GM19438 (cell line): ENCODE data around the gene THAP7.
"Not testable (repeated sequence)": the region's sequence is repeated elsewhere in the genome, so short reads cannot be mapped to it uniquely, and the experiment has no call there.

Experiments used
- ATAC-seq: cut with Tn5 transposase; IDR thresholded peaks from one replicate; pipeline ENCODE4 v1.9.1; 2021; ENCODE audit warnings: low read depth; ENCODE audit not compliant: unreplicated experiment

Gene THAP7

DNA sequence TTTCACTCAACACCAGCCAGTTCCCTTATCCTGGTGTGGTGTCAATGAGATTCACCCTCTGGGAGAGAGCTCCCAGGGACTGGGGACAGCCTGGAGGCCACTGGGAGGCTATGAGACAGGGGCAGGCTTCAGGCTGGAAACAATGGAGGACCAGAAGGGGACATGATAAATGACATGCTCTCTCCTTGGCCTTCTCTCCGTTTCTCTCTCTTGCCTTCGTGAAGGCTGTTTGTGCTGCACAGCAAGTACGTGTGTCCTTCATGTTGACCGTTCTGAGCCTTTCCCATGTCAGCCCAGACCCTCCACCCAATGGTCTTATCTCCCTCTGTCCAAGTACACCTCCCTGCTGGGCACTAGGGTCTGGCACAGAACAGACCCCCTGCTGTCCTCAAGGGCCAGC is 21.4 kb downstream of the THAP7 start:
- no peak for ATAC-seq

DNA sequence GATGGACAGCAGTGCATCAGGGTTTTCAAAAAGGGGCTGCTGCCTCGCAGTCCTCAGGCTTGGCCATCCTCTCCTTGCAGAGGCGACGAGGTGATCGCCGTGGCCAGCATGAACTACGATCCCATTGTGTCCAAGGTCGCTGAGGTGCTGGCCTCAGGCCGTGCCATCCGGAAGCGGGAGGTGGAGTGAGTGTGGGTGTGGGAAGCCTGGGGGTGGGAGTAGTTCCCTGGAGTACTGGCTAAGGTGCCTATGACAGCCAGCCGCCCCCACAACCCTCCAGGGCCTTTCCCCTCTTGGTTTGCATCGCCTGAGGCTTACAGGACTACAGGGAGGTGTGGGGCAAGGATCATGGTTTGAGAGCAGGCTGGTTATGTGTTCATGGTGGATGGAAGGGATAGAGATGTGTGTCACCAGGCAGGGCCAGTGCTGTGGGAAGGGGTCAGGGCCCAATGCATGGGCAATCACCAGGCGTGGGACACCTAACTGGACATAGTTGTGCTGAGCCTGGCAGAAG is 21.9 kb downstream of the THAP7 start:
- no peak for ATAC-seq

DNA sequence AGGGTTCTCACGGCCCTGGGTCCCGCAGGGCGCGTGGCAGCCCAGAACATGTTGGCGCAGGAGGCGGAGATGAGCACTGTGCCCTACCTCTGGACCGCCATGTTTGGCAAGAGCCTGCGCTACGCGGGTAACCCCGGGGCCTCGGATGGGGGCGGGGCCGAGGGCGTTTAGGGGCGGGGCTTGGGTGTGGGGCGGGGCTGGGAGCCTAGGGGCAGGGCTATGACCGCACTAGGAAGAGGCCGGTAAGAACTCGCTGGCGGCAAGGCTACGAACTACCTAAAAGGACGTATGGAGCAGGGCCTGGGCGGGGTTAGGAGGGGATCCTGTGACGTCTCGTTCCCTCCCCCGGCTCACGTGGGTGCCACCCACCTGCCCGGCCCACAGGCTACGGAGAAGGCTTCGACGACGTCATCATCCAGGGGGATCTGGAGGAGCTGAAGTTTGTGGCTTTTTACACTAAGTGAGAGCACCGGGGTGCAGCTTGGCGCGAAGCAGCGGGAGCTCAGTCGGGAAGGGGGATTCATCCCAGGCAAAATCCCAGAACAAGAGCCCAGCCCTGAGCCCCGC is 22.6 kb downstream of the THAP7 start:
- ATAC-seq: no peak

DNA sequence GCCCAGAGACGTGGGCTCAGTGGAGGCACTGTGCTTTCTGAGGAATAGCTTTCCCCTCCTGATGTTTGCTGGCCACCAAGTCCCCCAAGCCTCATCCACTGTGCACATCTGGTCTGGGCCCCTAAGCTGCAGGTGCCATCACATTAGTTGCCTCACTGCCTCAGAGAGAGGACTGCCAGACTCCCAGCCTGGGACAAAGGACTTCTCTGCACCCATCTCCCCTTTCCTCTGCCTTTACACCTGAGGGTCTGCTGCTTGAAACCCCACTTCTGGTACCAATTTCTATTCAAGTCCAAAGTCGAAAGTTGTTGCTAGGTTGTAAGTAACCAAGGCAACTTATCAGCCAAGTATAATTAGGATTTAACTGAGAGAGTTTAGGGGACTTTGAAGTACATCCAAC is 23.5 kb downstream of the THAP7 start:
- no peak for ATAC-seq

DNA sequence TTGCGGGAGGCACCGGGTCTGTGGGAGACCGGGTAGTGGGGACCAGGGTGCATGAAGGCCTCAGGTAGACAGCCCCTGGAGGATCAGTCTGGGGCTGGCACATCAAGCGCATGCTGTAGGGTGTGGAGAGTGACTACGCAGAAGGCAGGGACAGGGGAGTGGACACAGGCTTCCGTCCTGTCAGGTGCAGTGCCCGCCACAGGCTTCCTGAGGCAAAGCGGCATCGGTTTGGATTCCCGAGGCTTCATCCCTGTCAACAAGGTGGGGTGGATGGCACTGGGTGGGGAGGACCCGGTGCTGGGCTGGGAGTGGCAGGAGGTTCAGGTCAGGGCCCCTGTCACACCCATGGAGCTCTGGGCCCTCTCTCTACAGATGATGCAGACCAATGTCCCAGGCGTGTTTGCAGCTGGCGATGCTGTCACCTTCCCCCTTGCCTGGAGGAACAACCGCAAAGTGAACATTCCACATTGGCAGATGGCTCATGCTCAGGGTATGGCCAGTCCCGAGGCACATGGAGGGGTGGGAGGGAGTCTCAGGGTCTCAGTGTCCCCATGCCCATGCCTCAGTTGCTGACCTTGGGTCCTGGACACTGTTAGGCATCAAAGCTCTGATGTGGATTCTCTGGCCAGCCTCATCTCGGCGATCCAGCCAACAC is 24.3 kb downstream of the THAP7 start:
- ATAC-seq: no peak

DNA sequence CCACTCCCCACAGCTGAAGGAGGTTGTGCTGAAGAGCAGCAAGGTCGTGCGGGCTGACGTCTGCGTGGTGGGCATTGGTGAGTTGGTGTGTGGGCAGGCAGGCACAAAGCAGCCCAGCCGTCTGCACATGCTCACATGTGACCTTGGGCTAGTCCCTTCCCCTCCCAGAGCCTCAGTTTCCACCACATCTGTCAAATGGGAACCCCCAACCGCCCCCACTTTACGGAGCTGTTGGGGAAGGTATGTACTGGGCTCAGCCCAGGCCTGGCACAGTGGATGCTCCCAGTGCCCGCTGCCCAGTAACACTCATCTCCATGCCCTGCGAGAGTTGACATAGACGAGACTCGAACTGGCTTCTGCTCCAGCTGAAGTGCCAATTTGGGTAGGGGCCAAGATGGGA is 24.9 kb downstream of the THAP7 start:
- ATAC-seq: no peak

DNA sequence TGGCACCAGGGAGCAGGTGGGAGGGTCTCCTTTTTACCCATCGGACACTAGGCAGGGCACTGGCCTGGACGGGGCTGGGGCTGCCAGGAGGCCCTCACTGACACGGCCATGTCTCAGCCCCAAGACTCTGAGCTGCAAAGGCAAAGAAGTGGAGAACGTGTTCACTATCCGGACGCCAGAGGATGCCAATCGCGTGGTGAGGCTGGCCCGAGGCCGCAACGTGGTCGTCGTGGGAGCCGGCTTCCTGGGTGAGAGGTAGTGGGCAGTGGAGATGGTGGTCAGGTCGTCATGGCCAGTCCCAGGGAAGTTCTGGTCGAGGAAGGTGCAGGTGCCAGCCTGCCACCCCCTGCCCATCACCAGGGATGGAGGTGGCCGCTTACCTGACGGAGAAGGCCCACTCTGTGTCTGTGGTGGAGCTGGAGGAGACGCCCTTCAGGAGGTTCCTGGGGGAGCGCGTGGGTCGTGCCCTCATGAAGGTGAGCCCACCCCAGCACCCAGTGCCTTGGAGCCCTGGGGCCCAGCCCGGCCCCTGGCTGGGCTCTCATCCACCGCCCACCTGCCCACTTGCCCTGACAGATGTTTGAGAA is 25.5 kb downstream of the THAP7 start:
- ATAC-seq: no peak

DNA sequence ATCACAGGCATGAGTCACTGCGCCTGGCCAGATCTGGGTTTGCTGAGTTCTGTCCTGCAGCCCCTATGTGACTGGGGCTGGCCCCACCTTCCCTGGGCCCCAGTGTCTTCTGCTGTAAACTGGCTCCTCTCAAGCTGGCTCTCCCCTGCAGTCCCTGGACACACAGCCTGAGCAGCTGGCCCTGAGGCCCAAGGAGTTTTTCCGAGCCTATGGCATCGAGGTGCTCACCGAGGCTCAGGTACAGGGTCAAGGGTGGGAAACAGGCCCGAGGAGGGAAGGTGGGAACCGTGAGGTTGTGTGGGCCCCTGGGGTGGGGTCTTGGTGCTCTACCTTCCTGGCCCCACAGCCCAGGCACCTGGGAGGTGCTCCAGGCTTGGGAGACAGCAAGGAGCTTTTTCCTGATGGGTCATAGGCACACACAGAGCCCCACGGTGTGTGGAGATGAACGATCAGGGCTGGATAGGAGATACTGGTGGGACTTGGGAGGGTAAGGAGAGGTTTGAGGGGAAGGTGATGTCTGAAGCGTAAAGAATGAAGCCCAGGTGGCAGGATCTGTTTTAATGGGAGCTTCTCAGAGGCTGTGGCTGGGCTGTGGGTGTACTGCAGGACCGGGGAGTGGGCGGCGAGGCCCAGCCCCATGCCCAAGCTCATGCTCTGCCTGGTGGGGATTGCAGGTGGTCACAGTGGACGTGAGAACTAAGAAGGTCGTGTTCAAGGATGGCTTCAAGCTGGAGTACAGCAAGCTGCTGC is 26.2 kb downstream of the THAP7 start:
- no peak for ATAC-seq

DNA sequence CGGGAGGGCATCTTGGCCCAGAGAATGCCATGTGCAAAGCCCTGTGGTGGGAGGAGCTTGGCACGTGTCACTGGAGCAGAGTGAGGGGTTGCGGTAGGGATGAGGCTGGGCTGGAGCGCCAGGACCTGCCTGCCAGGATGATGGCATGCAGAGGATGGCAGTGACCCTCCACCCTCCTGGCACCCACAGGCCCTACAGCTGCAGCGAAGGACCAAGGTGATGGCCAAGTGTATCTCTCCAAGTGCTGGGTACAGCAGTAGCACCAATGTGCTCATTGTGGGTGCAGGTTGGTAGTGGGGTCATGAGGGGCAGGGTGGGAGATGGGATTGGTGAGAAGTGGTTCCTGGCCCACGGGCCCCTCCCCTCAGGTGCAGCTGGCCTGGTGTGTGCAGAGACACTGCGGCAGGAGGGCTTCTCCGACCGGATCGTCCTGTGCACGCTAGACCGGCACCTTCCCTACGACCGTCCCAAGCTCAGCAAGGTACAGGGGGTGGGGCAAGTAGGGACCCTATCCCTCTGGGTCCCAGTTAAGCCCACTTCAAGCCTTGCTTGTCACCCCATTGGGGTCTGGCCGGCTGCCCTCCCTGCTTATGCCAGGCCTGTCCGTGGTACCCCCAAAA is 27.5 kb downstream of the THAP7 start:
- ATAC-seq: no peak

DNA sequence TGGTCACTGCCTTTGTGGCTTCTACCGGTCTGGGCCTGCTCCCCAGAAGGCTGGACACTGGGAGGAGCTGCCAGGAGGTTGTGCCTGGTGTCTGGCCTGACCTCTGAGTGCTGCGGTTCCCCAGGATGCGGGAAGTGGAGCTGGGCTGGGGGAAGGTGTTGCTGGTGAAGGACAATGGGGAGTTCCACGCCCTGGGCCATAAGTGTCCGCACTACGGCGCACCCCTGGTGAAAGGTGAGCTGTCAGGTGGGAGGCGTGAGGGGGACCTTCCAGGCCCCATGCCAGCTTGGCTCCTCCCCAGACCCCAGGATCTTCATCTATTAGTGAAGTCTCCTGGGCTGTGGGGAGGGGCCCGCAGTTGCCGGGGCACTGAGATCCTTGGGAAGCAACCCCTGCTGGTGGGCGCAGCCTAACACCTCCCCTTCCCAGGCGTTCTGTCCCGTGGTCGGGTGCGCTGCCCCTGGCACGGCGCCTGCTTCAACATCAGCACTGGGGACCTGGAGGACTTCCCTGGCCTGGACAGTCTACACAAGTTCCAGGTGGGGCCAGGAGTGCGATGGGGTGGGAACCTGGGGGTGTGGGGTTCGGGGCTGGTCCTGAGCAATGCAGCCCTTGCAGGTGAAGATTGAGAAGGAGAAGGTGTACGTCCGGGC is 28.2 kb downstream of the THAP7 start:
- ATAC-seq: no peak

DNA sequence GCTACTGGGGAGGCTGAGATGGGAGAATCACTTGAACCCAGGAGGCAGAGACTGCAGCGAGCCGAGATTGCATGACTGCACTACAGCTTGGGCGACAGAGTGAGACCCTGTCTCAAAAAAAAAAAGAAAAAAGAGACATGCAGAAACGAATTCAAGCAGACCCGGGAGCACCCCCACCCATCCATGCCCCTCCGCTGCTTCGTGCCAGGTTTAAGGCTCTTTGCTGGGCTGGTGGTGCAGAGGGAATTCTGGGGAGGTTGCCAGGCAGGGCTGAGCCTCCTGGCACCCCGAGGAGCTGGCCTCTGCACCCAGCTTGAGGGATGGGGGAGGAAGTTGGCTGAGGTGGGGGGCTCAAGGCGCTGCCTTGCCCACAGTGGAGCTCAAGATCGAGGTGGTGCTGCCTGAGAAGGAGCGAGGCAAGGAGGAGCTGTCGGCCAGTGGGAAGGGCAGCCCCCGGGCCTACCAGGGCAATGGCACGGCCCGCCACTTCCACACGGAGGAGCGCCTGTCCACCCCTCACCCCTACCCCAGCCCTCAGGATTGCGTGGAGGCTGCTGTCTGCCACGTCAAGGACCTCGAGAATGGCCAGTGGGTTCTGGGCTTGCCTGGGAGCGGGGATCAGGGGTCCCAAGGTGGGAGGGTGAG is 28.9 kb downstream of the THAP7 start:
- no peak for ATAC-seq

DNA sequence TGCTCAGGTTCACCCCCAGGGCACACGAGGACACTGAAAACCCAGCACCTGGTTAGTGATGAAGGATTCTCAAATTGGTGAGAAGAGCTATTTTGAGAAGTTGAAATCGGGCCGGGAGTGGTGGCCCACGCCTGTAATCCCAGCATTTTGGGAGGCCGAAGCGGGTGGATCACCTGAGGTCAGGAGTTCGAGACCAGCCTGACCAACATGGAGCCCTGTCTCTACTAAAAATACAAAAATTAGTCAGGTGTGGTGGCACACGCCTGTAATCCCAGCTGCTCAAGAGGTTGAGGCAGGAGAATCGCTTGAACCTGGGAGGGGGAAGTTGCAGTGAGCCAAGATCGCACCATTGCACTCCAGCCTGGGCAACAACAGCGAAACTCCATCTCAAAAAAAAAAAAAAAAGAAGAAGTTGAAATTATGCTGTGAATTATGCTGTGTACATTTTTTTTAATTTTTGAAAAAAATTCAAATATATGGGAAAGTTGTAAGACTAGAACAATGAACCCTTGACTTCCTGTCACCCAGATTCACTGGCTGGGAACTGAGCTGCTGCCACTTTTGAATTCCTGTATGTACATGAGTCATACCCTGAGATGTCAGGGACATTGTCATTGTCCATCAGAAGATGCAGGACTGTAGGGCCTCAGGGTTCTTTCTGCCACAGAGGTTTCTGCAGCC is 29.8 kb downstream of the THAP7 start:
- ATAC-seq: not testable (repeated sequence)

DNA sequence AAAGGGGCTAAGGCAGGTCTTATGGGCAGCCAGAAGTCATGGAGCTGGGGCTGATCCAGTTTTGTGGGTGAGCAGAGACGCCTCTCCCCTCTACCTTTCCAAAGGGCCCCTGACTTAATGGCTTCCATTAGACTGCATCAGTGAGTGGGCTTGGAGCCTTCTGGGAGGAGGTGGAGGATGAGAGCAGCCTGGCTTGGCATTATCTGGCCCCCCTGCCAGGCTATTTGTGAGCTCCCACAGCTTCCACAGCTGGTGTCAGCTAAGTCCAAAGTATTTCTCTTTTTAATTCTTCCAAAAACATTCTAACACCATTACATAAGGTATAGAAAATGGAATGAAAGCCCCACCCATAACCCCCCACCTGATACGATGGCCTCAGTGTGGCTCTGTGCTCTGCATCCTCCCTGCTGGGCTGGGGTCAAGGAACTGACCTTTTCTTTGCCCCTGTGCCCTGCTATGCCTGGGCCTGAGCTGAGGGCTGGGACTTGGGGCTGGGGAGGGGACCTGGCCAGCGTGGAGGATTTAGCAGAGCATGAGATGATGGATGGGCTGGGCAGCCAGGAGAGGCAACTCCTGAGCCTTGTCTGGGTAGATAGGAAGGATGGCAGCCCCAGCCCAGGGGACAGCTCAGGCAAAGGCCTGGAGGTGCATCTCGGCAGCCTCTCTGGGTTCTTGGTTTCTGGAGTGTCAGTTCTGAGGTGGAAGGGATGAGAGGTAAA is 30.8 kb downstream of the THAP7 start:
- no peak for ATAC-seq

DNA sequence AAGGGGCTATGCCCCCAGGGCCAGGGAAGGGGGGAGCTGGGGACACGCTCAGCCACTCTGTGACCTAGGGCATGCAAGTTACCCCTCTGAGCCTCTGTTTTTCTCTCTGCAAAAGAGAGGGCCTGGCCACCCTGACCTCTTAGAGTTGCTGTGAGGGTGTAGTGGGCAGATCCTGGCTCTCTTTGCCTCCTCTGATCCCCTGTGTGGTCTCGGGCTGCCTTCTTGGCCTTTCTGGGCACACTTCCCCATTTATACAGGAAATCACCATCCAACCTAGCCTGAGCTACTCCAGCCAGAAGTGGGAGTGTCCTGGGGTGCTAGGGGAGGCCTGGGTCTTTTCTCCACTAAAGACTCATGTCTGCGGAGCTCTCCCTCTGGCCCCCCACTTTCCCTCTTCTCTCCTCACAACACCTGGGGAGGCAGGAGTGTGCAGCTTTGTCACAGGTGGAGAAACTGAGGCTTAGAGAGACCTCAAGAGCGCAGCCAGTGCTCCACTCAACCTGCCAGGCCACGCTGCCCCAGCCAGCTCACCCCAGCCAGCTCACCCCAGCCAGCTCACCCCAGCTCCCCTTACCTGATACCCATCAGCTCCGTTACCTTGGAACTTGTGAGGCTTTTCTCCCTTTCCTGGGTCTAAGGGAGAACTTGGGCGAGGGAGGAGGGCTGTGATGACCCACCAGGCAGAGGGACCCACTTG is 33.5 kb downstream of the THAP7 start:
- no peak for ATAC-seq

DNA sequence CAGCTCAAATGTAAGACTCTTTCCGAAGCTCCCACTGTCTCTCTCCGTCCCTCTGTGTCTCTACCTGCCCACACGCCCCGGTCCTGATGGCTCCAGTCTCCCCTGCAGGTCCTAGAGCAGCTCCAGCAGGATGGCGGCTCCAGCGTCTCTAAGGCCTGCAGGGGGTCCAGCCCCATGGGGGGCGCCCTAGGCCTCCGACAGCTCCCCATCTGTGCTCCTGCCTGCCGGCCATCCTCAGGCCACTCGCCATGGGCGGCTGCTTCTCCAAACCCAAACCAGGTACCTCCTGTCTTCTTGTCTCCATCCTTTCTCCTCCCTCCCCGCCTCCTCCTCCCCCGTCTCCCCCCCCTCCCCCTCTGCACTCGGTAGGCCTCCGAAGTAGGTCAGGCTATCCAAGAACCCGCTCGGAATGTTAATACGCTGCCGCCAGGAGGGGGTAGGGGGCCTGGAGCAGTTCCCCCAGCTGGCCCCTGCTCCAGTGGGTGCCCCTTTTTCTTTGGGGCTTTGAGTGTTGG is 34.2 kb downstream of the THAP7 start:
- ATAC-seq: no peak

DNA sequence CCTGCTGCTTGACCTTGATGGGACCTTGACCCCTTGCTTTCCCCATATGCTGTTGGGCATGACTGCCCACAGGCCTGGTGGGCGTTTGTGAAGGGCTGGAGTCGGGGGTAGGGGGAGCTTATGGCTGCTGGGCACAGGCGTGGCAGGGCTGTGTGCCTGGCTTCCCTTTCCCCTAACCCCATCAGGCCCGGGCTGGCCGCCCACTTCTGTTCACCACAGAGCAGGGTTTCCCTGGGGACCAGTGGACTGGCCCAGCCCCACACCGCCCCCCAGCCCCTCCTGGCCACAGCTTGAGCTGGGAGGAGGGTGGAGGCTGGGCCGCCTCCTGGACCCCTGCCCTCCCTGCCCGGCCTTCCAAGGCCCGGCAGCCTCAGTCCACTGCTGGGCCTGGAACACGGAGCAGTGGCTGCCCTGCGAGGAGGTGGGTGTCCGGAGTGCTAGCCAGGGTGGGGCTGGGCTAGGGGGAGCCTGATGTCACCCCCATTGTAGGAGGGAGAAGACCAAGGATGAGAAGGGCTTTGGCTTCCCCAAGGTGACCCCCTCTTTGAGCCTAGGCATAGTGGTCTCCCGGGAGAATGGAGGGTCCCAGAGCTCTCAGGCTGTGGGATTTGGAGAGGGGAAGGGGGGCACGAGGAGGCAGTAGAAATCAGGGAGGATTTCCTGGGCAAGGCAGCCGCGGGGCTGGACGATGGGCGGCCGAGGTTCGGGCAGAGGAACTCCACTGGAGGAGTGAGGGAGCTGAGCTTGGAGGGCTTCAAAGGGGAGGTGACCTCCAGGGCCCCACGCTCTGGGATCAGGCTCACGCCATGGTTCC is 34.8 kb downstream of the THAP7 start, which contains the start of gene AIFM3:
Gene AIFM3 (plus strand): TSS at position 373 of the 814 bp plus-strand sequence. CDS start 690 bp downstream, outside the sequence.
- ATAC-seq: no peak
